ENCODE measurements around the gene CREM.
"Not testable (repeated sequence)": the region's sequence is repeated elsewhere in the genome, so short reads cannot be mapped to it uniquely, and the experiment has no call there.

The CREM gene

DNA sequence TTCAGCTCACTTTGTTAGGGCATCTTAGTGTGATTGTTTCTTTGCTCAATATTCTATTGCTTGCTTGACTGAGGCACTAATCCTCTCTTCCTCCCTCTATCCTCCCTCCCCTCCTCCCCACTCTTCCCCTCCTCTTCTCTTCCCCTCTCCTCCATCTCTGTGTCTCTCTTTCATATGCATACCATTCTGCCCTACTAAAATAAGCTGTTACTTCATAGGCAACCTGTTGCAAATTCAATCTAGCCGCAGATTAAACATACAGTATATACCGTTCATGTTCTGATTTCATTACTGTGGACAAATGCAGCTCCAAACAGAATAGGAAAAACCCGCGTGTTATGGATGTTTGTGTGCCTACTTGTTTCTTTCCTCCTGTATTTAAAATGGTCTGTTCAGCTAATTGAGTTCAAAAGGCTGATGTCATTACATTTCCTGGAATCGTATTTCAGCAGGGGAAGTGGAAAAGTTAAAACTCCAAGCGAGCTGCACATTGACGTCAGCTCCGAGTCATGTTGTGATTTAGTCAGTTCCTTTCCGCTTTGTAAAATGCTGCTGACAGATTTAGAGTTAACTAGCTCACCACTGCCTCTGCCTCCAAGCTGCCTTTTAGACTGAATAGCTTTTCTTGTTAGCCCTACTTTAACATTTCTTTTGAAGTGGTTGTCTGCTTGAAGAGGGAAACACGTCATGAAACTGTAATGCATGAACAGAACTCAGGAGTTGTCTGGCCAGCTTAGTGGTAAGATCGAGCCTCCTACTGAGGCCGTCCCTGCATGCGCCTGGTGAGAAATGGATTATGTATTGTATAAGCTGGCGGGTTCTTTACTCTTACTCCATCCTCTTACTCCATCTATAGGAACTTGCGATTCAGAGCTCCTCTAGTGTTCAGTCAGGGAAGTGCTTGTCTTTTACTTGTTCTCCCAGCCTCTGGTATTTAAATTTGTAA is 69.0 kb downstream of the CREM start:
- DNase-seq = peak; percentile 78

DNA sequence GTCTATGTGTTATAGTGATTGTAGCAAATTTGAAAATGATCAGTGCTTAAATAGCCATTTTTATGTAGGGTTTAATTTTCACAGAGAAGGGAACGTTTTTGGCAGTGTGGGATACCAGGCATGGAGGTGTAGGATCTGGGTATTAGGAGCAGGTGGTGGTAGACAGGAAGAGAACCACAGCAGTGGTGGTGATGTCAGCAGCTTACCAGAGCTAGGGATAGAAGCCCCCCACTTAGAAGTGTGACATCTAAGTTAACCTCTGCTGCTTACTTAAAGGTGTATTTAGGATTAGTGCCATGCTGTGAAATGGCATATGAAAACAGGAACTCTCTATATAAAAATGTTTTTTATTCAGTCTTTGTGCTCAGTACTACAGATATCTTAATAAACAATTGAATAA is 73.8 kb downstream of the CREM start:
- DNase-seq = no peak

DNA sequence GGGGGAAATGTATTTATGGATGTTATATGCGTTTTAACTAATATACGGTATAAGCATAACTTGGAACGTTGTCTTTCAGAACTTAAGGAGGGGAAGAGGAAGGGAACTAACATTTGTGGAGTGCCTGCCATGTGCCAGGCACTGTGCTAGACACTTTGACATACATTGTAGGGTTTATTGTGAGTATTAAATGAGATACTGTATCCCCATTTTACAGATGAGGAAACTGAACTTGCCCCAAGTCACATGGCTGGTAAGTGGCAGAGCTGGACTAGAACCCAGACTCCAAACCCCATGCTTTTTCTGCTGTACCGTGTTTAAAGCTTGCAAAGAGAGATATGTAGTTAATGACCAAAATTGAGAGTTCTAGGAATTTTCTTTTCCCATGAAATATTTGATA is 74.6 kb downstream of the CREM start:
- no peak for DNase-seq

DNA sequence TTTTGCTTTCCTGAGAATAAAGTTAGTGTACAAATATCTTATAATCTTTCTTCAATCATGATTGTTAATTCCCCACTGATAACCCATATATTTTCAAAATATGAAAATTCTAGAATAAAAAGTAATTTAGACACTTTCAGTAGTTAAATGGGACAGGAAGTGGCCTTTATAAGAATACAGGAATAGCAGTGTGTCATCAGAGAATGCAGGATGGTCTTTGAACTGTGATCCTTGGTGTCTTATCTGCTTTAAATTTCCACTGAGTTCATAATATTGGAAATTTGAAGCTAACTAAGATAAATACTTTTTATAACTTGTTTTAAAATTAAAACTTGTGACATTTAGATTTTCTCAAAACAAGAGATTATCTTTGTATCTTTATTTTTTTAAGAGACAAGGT is 75.4 kb downstream of the CREM start:
- no peak for DNase-seq

DNA sequence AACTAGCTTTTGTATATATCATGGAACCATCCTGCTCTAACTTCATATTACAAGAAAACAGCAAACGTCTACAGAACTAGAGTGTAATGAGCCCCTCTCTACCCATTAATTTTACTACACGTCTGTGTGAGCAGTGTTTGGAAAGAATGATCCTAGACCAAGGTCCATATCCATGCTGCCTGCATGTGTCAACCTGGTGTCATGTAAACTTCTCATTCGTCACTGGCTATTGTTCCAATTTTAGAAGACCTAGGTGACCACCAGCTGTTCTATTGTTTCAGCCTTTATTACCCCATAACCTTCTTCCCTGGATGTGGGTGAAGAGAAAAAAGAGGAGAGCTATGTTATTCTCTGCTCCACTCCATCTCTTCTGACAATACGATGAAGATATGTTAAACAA is 77.1 kb downstream of the CREM start:
- DNase-seq = no peak

DNA sequence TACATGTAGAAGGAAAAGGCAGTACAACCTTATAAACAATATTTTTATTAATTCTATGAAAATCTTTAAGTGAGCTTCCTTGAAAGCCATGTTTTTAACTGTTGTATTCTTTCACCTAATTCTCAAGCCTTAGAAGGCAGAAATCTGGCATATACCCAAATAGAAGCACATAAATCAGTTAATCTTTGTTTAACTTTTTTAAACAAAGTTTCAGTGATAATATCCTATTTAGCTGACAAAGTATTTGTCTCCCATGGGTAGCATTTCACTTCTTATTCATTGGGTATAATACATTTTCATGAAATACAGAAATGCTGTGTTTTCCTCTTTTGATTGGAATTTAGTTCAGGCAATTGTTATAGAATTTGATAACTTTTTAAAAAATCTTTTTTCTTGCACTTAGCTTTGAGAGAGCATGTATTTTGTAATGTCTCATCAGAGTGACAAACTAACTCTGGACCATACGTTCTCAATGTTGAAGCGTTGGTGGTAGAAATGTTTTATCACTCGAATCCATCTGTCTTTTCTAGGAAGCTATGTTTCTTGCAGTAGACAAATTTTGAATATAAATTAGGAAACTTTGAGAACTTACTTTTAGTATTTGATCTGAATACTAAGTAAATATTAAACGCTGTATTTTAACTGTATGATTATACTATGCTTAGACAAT is 78.1 kb downstream of the CREM start:
- DNase-seq = no peak

DNA sequence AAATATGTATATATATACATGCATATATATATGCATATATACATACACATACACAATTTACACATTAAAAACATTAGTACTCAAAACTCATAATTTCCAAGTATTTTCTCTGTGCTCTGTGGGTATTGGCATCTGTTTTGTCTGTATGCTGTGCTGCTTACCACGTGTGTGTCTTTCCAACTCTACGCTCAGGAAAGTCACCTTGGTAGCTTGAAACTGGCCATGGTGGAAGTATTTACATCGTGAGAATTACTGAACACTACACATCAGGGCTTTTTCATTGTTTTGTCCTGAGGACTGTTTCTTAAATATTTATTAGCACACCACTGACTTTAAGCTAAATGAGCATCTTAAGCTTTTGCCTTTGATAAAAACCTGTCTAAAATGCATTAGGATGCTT is 79.6 kb downstream of the CREM start:
- DNase-seq = no peak

DNA sequence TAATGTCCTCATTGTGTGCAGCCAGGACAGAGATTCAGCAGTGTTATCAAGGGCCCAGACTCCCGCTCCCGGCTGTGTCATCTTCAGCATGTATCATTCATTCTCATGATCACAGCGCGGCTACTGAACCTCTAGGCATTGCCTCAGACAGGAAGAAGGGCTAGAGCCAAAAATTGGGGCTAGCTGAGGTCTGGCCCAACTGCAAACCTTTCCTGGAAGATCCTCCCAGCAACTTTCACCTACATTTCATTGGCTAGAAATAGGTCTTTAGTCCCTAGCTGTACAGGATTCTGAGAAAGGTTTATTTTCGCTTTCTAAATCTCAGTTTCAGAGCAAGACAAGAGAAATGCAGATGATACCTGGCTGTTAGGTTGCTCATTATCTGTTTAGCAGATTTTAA is 81.9 kb downstream of the CREM start:
- DNase-seq = no peak

DNA sequence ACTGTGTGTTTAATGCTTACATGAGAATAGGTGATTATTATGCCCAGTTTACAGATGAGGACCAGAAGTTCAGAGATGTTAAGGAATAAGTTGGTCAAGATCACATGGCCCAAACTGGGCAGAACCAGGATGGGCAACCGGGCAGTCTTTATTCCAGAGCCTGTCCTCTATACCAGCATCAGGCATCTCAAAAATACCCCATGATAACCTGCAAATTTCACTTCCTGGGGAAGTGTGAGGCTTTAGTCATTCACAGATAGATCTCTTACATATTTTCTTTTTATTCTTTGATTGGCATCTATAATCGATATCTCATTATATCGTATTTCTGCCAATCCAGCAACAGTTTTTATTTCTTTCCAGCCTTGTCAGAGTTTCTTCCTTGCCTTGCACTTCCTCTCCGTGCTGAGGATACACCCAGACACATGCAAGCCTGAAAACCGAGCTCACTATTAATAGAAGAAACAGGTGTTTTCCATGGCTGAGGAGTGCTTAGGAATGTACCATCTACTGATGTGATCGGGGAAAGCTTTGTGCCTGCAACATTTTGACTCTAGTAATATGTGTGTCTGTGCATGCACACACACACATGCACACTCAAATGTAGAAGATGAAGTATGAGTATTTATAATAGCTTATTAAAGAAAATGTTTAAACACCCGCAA is 82.4 kb downstream of the CREM start:
- no peak for DNase-seq

DNA sequence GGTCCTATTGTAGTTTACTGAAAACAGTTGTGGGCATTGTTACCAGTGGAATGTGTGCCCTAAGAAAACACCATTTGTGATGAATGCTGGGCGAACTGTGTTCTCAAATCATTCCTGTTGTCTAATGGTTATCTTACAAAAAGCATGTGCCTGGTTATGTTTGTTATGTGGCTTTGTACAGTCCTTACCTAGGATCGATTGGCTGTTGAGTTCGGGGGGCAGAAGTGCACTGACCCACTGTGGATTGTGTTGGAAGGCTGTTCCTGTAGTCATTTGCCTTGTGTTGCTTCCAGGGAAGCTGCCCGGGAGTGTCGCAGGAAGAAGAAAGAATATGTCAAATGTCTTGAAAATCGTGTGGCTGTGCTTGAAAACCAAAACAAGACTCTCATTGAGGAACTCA is 84.3 kb downstream of the CREM start:
- no peak for DNase-seq

DNA sequence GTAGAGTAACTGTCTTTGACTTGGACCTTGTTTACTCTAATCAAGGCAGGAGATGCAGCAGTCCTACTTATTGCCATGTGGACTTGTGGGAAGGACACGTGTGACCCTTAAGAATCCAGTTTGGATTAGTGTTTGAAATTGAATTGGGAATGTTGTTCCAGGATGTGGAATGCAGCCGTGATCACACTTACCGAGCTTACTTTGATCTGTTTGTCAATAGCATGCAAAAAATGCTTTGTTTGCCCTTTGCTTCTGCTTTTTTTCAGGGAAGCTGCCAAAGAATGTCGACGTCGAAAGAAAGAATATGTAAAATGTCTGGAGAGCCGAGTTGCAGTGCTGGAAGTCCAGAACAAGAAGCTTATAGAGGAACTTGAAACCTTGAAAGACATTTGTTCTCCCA is 84.7 kb downstream of the CREM start:
- no peak for DNase-seq

DNA sequence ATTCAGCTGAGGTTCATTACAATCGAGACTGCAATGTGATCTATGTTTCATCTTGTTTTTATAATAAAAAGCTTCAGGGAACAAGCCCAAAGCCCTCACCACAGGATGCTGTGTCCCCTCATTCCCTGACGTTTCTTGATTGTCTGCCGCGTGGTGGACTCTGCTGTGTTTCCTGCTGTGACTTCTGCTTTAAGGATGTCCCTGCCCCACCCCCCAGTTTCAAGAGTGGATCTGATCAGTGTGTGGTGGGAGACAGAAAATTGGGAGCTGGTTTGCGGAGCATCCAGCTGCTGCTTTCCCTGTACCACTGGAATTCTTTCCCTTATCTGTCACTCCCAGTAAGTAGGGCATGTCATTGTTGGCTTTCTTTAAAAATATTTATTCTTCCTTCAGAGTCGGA is 86.2 kb downstream of the CREM start:
- no peak for DNase-seq

DNA sequence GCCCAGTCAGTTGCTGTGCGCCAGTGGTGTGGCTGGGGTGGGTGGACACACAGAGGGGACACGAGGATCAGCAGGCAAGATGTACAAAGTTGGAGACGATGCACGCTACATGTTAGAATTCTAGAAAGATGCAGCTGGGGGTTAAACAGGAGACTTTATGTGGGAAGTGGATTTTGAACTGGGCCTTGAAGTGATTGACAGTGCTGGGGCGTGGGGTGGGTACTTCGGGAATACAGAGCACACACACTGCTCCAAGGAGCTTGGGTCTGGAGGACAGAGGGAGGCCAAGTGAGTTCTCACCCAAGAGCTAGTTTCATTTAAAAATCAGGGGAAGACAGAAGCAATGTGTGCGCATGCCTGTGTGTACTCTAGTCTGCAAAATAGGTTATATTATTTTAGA is 87.1 kb downstream of the CREM start:
- no peak for DNase-seq

DNA sequence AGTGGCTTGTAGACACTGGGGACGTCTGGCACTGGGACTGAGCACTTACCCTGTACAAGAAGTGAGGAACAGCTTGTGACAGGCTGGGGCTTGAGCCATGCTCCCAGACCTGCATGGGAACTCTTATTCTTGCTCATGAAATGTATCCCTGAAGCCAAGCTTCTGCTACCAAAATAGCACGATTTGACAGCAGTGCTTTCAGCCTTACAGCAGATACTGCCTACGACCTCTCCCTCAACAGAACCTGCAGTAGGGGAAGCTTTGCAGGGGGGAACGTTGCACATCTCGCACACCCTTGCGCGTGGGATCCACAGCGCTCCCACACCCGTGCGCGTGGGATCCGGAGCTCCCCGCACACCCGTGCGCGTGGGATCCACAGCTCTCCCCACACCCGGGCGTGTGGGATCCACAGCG is 88.0 kb downstream of the CREM start:
- no peak for DNase-seq

DNA sequence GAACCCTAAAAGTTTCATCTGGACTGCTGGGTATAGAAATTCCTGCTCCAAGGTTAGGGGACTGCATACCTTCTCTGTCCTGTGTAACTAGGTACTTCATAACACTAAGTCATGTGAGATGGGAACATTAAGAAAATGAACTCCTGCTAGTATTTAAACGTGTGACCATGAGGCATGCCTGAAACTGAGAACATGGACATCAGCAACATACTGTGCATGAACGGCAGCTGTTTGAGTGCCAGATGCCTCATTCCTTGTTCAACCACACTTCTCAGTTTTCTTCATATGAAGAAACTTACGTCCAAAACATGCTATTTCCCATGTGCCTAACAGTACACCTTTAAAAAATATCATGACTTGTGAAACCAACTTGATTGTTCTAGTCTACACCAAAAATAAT is 88.5 kb downstream of the CREM start:
- DNase-seq = no peak

DNA sequence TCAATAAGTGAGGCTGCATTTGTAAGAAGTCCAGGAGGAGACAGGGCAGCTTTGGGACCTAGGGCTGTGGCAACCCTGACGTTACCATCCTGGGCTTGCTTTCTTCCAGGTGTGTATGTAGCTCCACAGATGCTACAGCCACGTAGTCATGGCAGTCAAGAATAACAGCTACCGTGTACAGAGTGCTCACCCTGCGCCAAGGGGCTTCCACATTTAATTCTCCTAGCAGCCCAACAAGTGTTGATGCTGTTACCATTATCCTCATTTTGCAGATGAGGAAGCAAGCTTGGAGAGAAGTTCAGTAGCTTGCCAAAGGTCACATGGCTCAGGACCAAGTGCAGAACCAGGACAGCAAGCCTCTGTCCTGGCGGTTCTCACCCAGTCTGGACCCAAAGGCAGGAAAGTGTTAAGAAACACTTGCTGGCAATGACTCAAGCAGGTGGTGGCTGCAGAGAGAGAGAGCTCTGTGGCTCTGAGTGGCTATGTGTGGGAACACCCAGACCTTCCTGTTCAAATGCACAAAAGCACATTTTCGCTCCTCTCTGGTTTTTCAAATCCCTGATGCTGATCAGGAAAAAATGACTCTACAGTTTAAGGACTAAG is 89.8 kb downstream of the CREM start:
- no peak for DNase-seq

DNA sequence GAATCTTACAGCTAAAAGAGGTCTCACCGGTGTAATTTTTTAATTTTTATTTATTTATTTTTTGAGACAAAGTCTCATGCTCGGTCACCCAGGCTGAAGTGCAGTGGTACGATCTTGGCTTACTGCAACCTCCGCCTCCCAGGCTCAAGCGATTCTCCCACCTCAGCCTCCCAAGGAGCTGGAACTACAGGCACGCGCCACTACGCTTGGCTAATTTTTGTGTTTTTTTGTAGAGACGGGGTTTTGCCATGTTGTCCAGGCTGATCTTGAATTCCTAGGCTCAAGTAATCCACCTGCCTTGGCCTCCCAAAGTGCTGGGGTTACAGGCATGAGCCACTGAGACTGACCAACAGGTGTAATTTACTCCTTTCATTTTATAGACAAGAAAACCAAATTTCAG is 90.3 kb downstream of the CREM start:
- not testable (repeated sequence) for DNase-seq

DNA sequence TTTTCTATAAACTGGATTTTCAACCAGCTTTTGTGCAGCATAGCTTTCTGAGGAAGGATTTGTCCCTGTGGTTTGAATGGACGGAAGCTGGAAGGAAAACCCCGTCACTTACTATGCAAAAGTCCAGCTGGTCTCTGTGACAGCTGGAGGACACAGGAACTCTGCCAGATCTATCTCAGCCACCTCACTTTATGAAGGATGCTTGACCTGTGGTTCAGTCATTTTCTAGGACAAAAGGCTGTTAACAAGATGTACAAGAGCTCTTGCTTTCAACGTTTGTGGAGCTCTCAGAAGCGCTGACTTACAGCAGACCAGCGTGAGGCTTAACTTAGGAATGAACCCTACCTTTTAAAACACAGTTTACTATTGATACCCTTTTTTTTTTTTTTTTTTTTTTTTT is 90.8 kb downstream of the CREM start:
- DNase-seq = no peak

DNA sequence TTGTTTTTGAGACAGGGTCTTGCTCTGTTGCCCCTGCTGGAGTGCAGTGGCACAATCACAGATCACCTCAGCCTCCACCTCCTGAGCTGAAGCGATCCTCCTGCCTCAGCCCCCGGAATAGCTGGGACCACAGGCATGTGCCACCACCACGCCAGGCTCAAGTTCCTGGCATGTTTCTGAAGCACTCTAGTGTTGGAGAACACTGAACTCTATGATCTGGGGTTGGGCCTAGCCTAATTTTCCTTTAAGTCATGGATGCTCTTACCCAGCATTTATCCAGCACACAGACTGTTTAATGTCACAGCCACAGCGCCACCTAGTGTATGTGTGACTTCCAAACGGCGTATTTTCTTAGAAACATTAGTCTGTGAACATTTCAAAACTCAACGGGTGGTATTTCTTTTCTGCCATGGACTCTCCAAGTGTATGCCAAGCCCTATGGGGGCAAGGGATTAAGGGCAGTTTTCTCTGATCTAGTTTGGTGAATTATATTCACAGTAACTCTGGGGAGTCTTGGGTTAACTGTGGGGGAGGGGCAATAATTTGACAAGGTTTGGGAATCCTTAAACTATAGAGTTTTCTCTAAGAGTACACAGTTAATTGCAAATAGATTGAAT is 91.8 kb downstream of the CREM start:
- DNase-seq = peak; percentile 68

DNA sequence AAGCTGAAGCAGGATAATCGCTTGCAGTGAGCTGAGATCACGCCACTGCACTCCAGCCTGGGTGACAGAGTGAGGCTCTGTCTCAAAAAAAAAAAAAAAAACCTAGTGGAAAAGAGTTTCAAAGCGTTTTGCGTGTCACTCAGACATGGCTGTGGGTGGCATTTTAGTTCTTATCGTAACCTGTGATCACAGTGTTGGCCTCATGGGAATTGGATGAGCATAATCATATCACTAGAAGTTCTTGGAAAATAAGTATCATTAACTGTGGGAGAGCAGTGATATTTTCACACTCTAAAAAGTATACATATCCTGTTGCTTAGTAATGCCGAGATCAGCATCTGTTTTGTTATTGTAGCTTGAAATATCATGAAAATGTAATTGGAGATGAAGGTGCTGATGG is 92.6 kb downstream of the CREM start:
- DNase-seq = no peak

DNA sequence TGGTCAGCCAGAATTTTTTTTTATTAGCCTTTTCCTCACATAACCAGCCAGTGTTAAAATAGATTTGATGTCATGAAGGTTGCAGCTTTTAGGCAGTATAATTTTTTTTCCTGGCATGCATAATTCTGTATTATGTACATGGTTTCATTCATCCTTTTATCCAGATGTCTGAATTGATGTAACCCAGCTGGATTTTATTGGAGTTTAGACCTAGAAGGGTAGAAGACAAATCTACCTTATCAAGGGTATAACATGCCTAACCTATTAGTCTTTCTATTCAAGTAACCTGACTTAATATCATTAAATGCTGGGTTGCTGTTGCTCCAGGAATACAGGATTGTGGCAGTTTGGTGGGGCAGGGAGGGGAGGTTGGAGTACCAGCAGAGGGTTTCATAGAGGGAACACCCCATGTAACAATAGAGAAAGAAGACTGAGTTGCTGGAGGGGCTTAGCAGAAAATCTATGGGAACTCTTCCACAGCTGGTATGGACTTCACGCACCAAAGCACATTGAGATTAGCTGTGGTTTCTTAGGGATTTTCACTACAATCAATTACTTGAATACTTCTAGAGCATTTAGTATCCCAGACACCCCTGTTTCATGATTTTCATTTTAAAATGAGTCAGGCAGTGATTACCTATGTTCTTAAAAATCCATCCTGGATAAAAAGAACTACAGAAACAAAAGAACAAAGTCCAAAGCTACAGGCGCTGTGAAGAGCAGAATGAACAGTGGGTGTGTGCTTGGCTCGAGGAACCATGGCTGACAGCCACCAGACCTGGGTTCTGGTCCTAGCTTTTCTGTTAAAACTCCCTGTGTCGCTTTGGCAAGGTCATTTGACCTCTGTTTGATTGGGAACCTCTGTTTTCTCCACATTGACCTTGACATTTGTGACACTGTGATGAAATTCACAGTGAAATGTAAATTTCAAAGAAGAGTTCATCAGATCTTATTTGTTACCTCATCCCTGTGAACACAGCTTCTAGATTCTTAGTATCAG is 93.5 kb downstream of the CREM start:
- no peak for DNase-seq

DNA sequence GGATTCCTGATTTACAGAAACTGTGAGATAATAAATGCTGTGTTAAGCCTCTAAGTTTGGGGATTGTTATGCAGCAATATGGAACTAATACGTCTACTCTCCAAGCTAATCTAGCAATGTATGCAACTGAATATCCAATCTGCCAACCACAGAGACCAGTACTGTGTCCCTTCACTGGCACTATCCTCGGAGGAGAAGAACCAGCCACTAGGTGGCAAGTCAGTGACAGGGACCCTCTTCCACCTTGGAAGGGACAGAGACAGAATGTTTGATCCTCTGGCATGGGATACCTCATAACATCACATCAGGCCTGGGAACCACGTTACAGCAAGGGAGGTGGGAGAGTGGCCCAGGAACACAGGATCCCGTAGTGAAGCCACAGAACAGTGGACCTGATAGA is 96.4 kb downstream of the CREM start:
- no peak for DNase-seq

Measured in effector CD8-positive, alpha-beta T cell (primary cell).